Measurements from ENCODE around the gene LIN28A.

DNA sequence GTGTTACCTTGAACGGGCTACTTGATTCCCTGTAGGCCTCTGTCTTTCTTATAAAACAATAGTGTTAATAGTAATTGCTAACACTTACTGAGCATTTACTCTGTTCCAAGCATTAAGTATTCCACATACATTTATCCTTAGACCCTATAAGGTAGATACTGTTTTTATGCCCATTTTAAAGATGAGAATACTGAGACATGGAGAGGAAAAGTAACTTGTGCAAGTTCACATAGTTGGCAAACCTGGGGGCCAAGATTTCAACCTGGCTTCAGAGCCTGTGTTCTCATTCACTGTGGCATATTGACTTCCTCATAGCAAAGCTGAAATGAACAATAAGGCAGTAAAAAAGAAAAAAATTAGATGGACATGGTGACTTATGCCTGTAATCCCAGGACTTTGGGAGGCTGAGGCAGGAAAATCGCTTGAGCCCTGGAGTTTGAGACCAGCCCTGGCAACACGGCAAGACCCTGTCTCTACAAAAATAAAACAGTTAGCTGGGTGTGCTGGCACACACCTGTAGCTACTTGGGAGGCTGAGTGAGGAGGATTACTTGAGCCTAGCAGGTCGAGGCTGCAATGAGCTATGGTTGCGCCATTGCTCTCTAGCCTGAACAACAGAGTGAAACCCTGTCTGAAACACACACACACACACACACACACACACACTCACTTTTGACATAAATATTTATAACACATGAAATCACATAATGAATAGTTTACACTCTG, 42.0 kb downstream of the LIN28A start:
- TF ChIP-seq, protein P1, sequence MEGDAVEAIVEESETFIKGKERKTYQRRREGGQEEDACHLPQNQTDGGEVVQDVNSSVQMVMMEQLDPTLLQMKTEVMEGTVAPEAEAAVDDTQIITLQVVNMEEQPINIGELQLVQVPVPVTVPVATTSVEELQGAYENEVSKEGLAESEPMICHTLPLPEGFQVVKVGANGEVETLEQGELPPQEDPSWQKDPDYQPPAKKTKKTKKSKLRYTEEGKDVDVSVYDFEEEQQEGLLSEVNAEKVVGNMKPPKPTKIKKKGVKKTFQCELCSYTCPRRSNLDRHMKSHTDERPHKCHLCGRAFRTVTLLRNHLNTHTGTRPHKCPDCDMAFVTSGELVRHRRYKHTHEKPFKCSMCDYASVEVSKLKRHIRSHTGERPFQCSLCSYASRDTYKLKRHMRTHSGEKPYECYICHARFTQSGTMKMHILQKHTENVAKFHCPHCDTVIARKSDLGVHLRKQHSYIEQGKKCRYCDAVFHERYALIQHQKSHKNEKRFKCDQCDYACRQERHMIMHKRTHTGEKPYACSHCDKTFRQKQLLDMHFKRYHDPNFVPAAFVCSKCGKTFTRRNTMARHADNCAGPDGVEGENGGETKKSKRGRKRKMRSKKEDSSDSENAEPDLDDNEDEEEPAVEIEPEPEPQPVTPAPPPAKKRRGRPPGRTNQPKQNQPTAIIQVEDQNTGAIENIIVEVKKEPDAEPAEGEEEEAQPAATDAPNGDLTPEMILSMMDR (IDR thresholded peaks at IDR 0.05) = no peak
- TF ChIP-seq POLR2A (IDR thresholded peaks at IDR 0.05) = no peak

All from adrenal gland (tissue), 5 donors.